HepG2 (cell line): ENCODE measurements around the gene GDF7. TPM values are rescaled to one million over a fixed set of nuclear protein-coding genes. Genes with fewer than 3 reads are reported as not detected.

Source experiments
- ATAD3A ChIP-seq: sonication (generic); formaldehyde crosslinking; IDR thresholded peaks from 2 replicates; pipeline ENCODE4 v1.4.0; 2020; ENCODE audit warnings: missing genetic modification reagents
- BCL6 ChIP-seq: IDR thresholded peaks from 2 replicates; pipeline ENCODE4 v1.6.1; 2016; ENCODE audit warnings: missing genetic modification reagents, missing compliant biosample characterization
- CREB1 ChIP-seq, 2 experiments: fragments of 450-650 bp in 1 of 2; IDR thresholded peaks; 2 replicates each; pipeline ENCODE4 v1.6.1; 2016 to 2017; ENCODE audit warnings: control low read depth in 1 of 2, mild to moderate bottlenecking in 1 of 2, missing compliant biosample characterization in 1 of 2, missing genetic modification characterization in 1 of 2
- GATAD1 ChIP-seq: IDR thresholded peaks from 2 replicates; pipeline ENCODE4 v1.6.1; 2016; ENCODE audit warnings: missing genetic modification reagents, missing compliant biosample characterization
- GATAD2A ChIP-seq: IDR thresholded peaks from 2 replicates; pipeline ENCODE4 v1.6.1; 2016
- HES4 ChIP-seq: sonication (generic); formaldehyde crosslinking; IDR thresholded peaks from 2 replicates; pipeline ENCODE4 v1.9.0; 2021; ENCODE audit warnings: mild to moderate bottlenecking, missing genetic modification reagents, borderline replicate concordance
- HOXA3 ChIP-seq: sonication (generic); formaldehyde crosslinking; IDR thresholded peaks from 2 replicates; pipeline ENCODE4 v1.5.0; 2020; ENCODE audit warnings: missing genetic modification reagents
- HOXA5 ChIP-seq: sonication (generic); formaldehyde crosslinking; IDR thresholded peaks from 2 replicates; pipeline ENCODE4 v1.4.0; 2020; ENCODE audit warnings: missing genetic modification reagents
- KLF6 ChIP-seq: IDR thresholded peaks from 2 replicates; pipeline ENCODE4 v1.8.0; 2016; ENCODE audit warnings: missing biosample characterization, missing genetic modification reagents
- LCORL ChIP-seq, 2 experiments: fragments of 450-650 bp in 1 of 2; sonication (generic) in 1 of 2; formaldehyde crosslinking in 1 of 2; IDR thresholded peaks; 2 replicates each; pipeline versions ENCODE4 v1.5.0 to v1.6.1; 2017 to 2020; ENCODE audit warnings: antibody characterized with exemption in 1 of 2, missing genetic modification reagents in 1 of 2
- MYPOP ChIP-seq: sonication (generic); formaldehyde crosslinking; IDR thresholded peaks from 2 replicates; pipeline ENCODE4 v1.8.1; 2023; ENCODE audit warnings: mild to moderate bottlenecking, moderate library complexity, missing genetic modification reagents
- MZF1 ChIP-seq: sonication (generic); formaldehyde crosslinking; IDR thresholded peaks from 2 replicates; pipeline ENCODE4 v1.8.1; 2023; ENCODE audit warnings: mild to moderate bottlenecking, missing genetic modification reagents, borderline replicate concordance
- REL ChIP-seq: sonication (generic); formaldehyde crosslinking; conservative IDR thresholded peaks from 2 replicates; pipeline ENCODE4 v1.8.0; 2022; ENCODE audit warnings: mild to moderate bottlenecking, missing genetic modification reagents, moderate library complexity
- RNF2 ChIP-seq: fragments of 450-650 bp; conservative IDR thresholded peaks from 2 replicates; pipeline ENCODE4 v1.6.1; 2016; ENCODE audit warnings: low read depth
- SALL1 ChIP-seq: sonication (generic); formaldehyde crosslinking; IDR thresholded peaks from 2 replicates; pipeline ENCODE4 v1.8.0; 2022; ENCODE audit warnings: mild to moderate bottlenecking, missing genetic modification reagents
- ZNF17 ChIP-seq: sonication (generic); formaldehyde crosslinking; IDR thresholded peaks from 2 replicates; pipeline ENCODE4 v1.5.0; 2020; ENCODE audit warnings: mild to moderate bottlenecking, missing genetic modification reagents
- ZNF350 ChIP-seq: sonication (generic); formaldehyde crosslinking; IDR thresholded peaks from 2 replicates; pipeline ENCODE4 v1.4.0; 2020; ENCODE audit warnings: mild to moderate bottlenecking, low read depth, missing genetic modification reagents, borderline replicate concordance
- ZNF768 ChIP-seq: sonication (generic); formaldehyde crosslinking; IDR thresholded peaks from 2 replicates; pipeline ENCODE4 v1.4.0; 2020; ENCODE audit warnings: missing genetic modification reagents
- polyA plus RNA-seq, 8 experiments: library from polyadenylated mRNA; depleted of rRNA in 3 of 8; stranded (reverse) in 7 of 8; unstranded in 1 of 8; fragments of >200 nt; fragmentation: Illumina TruSeq in 4 of 8; extraction: Trizol in 4 of 8; gene quantifications; 2 replicates each; pipeline versions ENCODE4 v1.2.1 to v1.2.3, GENCODE V29; 2011 to 2016; ENCODE audit warnings: low read depth in 4 of 8, missing spikeins in 1 of 8, mixed read lengths in 1 of 8; ENCODE audit not compliant: insufficient read depth in 1 of 8
- total RNA-seq, 5 experiments: library from RNA; depleted of rRNA; stranded (reverse); fragments of >200 nt; fragmentation: Illumina TruSeq; extraction: Trizol; gene quantifications; 2 replicates each; pipeline ENCODE4 v1.2.3, GENCODE V29; 2016; ENCODE audit warnings: low read depth in 1 of 5
- TF ChIP-seq, protein P1 (sequence below): sonication (generic); formaldehyde crosslinking; IDR thresholded peaks from 2 replicates; pipeline ENCODE4 v1.4.0; 2020; ENCODE audit warnings: missing genetic modification reagents
- TF ChIP-seq, protein P2 (sequence below): sonication (generic); formaldehyde crosslinking; IDR thresholded peaks from 2 replicates; pipeline ENCODE4 v1.8.1; 2023; ENCODE audit warnings: mild to moderate bottlenecking, inconsistent platforms, moderate library complexity, missing genetic modification reagents, borderline replicate concordance
- TF ChIP-seq, protein P3 (sequence below): sonication (generic); formaldehyde crosslinking; IDR thresholded peaks from 2 replicates; pipeline ENCODE4 v1.9.0; 2021; ENCODE audit warnings: missing genetic modification reagents, mild to moderate bottlenecking, borderline replicate concordance
- TF ChIP-seq, protein P4 (sequence below): IDR thresholded peaks from 2 replicates; pipeline ENCODE4 v1.6.1; 2016

GDF7 gene
- total and polyA plus RNA-seq, 2 of the 13 experiments (the other 11 are each of a cell fraction or from before 2014, with no cell fraction given), result 1.6 to 15.0 TPM

DNA sequence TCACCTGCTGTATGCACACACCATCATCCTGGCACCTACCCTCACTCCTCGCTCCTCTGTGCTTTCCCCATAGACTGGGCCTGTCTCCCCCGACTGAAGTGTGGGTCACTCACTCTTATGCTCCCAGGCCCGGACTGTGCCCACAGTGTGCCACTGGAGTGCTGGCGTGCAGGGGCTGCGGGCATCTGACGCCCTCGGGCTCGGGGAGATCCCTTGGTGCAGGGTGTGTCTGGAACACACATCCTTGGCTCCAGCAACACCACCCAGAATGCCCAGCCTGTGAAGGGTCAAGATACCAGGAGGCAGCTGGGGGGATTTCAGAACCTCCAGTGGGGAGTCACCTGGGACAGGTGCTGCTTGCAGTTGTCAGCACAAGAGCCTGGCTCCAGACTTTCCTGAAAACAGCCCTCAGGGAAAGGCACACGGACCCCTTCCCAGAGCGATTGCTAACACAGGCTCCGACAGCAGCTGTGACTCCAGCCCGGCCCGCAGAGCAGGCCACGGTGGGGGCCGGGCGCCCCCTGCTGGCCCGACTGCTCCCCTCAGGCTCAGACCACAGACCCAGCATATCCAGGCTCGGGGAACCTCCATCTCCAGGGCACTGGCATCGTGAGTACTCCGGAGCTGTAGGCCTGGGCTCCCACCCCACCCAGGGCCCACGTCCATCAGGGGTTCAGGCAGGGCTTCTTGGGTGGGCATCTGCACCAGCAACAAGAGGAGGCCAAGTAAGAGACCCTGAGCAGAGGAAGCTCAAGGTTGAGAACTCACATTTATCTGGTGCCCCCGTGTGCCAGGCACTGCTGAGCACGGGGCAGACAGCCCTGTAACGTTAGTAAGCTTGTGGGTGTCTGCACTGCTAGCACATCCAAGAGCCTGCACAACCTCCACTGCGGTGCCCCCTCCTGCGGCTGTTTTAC is 24.6 kb upstream of the GDF7 start (continued):
- TF ChIP-seq, protein P1, sequence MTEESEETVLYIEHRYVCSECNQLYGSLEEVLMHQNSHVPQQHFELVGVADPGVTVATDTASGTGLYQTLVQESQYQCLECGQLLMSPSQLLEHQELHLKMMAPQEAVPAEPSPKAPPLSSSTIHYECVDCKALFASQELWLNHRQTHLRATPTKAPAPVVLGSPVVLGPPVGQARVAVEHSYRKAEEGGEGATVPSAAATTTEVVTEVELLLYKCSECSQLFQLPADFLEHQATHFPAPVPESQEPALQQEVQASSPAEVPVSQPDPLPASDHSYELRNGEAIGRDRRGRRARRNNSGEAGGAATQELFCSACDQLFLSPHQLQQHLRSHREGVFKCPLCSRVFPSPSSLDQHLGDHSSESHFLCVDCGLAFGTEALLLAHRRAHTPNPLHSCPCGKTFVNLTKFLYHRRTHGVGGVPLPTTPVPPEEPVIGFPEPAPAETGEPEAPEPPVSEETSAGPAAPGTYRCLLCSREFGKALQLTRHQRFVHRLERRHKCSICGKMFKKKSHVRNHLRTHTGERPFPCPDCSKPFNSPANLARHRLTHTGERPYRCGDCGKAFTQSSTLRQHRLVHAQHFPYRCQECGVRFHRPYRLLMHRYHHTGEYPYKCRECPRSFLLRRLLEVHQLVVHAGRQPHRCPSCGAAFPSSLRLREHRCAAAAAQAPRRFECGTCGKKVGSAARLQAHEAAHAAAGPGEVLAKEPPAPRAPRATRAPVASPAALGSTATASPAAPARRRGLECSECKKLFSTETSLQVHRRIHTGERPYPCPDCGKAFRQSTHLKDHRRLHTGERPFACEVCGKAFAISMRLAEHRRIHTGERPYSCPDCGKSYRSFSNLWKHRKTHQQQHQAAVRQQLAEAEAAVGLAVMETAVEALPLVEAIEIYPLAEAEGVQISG, result peak; percentile 20; the same call in 1 of the 2 replicates
- TF ChIP-seq, protein P2, sequence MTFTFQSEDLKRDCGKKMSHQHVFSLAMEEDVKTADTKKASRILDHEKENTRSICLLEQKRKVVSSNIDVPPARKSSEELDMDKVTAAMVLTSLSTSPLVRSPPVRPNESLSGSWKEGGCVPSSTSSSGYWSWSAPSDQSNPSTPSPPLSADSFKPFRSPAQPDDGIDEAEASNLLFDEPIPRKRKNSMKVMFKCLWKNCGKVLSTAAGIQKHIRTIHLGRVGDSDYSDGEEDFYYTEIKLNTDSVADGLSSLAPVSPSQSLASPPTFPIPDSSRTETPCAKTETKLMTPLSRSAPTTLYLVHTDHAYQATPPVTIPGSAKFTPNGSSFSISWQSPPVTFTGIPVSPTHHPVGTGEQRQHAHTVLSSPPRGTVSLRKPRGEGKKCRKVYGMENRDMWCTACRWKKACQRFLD (CRISPR knock-in tag), result no peak
- peak; percentile 33; the same call in 1 of the 2 replicates for TF ChIP-seq HES4 (CRISPR knock-in tag)
- no peak for TF ChIP-seq MZF1 (CRISPR knock-in tag)
- TF ChIP-seq HOXA3 (CRISPR knock-in tag), result peak; percentile 9; the same call in 1 of the 2 replicates
- no peak for TF ChIP-seq ATAD3A (CRISPR knock-in tag)
- TF ChIP-seq REL (CRISPR knock-in tag), result no peak
- TF ChIP-seq MYPOP (CRISPR knock-in tag), result no peak
- TF ChIP-seq KLF6 (CRISPR knock-in tag), result 0 out of 2 replicates have a peak, but pooled peaks have one; percentile 48
- TF ChIP-seq LCORL (IDR thresholded peaks at IDR 0.05), result no peak
- no peak for TF ChIP-seq LCORL (CRISPR knock-in tag; IDR thresholded peaks at IDR 0.05)
- TF ChIP-seq SALL1 (CRISPR knock-in tag), result peak; percentile 48
- 0 out of 2 replicates have a peak, but pooled peaks have one; percentile 37 for TF ChIP-seq GATAD1 (CRISPR knock-in tag)
- TF ChIP-seq GATAD2A (CRISPR knock-in tag), result peak; percentile 37; the same call in 1 of the 2 replicates
- TF ChIP-seq, protein P3, sequence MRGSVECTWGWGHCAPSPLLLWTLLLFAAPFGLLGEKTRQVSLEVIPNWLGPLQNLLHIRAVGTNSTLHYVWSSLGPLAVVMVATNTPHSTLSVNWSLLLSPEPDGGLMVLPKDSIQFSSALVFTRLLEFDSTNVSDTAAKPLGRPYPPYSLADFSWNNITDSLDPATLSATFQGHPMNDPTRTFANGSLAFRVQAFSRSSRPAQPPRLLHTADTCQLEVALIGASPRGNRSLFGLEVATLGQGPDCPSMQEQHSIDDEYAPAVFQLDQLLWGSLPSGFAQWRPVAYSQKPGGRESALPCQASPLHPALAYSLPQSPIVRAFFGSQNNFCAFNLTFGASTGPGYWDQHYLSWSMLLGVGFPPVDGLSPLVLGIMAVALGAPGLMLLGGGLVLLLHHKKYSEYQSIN (CRISPR knock-in tag), result no peak
- TF ChIP-seq RNF2, result no peak
- TF ChIP-seq HOXA5 (CRISPR knock-in tag), result peak; percentile 64; the same call in 1 of the 2 replicates
- TF ChIP-seq ZNF768, result 0 out of 2 replicates have a peak, but pooled peaks have one; percentile 38
- no peak for TF ChIP-seq ZNF17 (CRISPR knock-in tag)
- TF ChIP-seq, protein P4, sequence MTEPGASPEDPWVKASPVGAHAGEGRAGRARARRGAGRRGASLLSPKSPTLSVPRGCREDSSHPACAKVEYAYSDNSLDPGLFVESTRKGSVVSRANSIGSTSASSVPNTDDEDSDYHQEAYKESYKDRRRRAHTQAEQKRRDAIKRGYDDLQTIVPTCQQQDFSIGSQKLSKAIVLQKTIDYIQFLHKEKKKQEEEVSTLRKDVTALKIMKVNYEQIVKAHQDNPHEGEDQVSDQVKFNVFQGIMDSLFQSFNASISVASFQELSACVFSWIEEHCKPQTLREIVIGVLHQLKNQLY (CRISPR knock-in tag), result no peak
- TF ChIP-seq ZNF350 (CRISPR knock-in tag), result peak; percentile 61; the same call in 1 of the 2 replicates
- no peak for TF ChIP-seq CREB1 (IDR thresholded peaks at IDR 0.05)
- no peak for TF ChIP-seq CREB1 (CRISPR knock-in tag; IDR thresholded peaks at IDR 0.05)
- TF ChIP-seq BCL6, result peak; percentile 25; the same call in 1 of the 2 replicates
